ENCODE measurements around the gene FAM171A1.
A peak's percentile ranks its signal among the peaks of the same experiment; 100 is the strongest.

FAM171A1 gene

DNA sequence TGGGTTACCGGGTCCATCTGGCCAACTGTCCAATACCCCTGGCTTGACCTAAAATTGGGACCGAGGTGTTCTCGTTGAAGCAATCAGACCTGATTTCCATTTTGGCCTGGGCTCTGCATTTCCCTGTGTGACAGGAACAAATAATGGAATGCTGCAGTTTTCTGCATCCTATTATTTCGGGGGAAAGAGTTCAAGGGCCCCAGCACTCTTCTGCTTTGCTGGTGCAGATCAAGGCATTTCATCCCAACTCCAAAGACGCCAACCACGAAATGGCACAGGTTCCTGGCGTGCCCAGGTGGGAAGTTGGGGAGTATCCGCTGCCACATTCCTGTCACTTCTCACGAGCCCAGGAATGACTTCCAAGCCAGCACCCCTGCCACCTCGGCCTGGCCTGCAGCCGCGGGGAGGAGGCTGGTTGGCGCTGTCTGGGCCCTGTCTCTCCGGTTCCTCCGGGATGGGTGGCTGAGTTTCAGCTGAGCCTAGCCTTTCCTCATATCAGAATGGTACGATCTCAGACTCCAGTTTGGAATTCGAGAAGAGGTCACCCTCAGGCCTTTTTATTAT lies 56.5 kb downstream of the FAM171A1 start:
- H3K36me3 ChIP-seq = peaks cover 0 to 35% (median 0%) of the 10 kb centered on the region in 11 experiments; a peak in 9 of 22 replicates
- no peaks in the 10 kb centered on the region for H3K9me3 ChIP-seq (replicated peaks in 1 of 11)
- no peak overlapping the region for H3K9ac ChIP-seq
- peaks cover 4 to 14% (median 9%) of the 10 kb centered on the region in 10 experiments; a peak in 14 of 20 replicates for H3K4me1 ChIP-seq
- no peak for TF ChIP-seq Cebpa-rat (IDR thresholded peaks at IDR 0.05)
- H3K4me2 ChIP-seq = peak overlapping the region in 5 of 11 experiments; percentile 22 to 47 (median 32); a peak in 3 of 22 replicates
- H3K27me3 ChIP-seq = no peaks in the 10 kb centered on the region
- no peak overlapping the region for H3K4me3 ChIP-seq
- H4K20me1 ChIP-seq = peaks cover 0 to 23% (median 0%) of the 10 kb centered on the region in 11 experiments; a peak in 2 of 22 replicates
- no peak overlapping the region for H3K27ac ChIP-seq

DNA sequence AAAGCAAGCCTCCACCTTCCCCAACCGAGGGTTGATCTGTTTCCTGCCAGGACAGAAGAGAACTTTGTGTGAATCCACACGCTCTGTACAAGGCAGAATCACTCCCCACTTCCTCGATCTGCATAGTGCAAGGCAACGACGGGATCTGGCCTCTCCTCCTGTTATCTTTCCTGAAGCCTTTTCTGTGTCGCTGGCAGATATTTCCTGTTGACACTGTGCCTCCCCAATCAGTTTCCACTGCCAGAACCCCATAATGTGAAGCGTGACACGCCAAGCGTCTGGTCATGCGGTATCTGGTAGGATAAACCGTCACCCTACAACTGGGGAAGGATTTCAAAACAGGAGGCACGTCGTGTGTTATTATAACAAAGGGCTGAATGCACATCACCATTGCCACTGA lies 57.2 kb downstream of the FAM171A1 start:
- no peak overlapping the region for H3K9ac ChIP-seq
- peak overlapping the region in 10 of 11 experiments; percentile 16 to 47 (median 37); a peak in 15 of 22 replicates for H3K4me2 ChIP-seq
- no peak for TF ChIP-seq Cebpa-rat (IDR thresholded peaks at IDR 0.05)
- H3K9me3 ChIP-seq (replicated peaks in 1 of 11) = no peaks in the 10 kb centered on the region; a peak in 1 of 22 replicates
- H3K36me3 ChIP-seq = peaks cover 0 to 38% (median 0%) of the 10 kb centered on the region in 11 experiments; a peak in 9 of 22 replicates
- H3K4me1 ChIP-seq = peaks cover 4 to 14% (median 9%) of the 10 kb centered on the region in 10 experiments; a peak in 14 of 20 replicates
- no peaks in the 10 kb centered on the region for H3K27me3 ChIP-seq
- H4K20me1 ChIP-seq = peaks cover 0 to 20% (median 0%) of the 10 kb centered on the region in 11 experiments; a peak in 2 of 22 replicates
- no peak overlapping the region for H3K4me3 ChIP-seq
- H3K27ac ChIP-seq = no peak overlapping the region; a peak in 1 of 22 replicates

DNA sequence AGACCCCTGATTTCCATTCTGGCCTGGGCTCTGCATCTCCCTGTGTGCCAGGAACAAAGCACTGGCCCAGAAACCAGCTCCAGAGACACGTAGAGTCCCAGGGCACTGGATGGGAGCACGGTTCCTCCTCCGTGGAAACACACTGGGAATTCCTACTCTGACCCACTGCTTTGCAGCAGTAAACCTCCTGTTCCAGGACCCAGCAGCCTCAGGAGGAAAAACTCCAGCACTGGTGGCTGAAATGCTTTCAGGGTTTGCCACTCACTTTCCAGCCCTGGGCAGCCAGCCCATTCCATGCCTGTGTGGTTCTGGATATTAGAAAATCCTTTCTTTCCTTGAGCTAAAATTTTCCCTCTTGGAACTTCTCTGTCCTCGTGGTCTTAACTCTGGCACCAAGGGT lies 58.0 kb downstream of the FAM171A1 start:
- Histone ChIP-seq H3K4me2 (peak overlapping the region in 1 of 11 experiments; percentile 47; a peak in 1 of 22 replicates), H3K4me3 (no peak overlapping the region), H4K20me1 (peaks cover 0 to 16% (median 0%) of the 10 kb centered on the region in 11 experiments; a peak in 2 of 22 replicates), H3K27me3 (no peaks in the 10 kb centered on the region), H3K9me3 (replicated peaks in 1 of 11) (peaks cover 0 to under 1% (median 0%) of the 10 kb centered on the region in 11 experiments; a peak in 2 of 22 replicates), H3K27ac (no peak overlapping the region), H3K4me1 (peaks cover 4 to 14% (median 9%) of the 10 kb centered on the region in 10 experiments; a peak in 14 of 20 replicates), H3K9ac (no peak overlapping the region), H3K36me3 (peaks cover 0 to 30% (median 0%) of the 10 kb centered on the region in 11 experiments; a peak in 8 of 22 replicates)
- no peak for TF ChIP-seq Cebpa-rat (IDR thresholded peaks at IDR 0.05)

DNA sequence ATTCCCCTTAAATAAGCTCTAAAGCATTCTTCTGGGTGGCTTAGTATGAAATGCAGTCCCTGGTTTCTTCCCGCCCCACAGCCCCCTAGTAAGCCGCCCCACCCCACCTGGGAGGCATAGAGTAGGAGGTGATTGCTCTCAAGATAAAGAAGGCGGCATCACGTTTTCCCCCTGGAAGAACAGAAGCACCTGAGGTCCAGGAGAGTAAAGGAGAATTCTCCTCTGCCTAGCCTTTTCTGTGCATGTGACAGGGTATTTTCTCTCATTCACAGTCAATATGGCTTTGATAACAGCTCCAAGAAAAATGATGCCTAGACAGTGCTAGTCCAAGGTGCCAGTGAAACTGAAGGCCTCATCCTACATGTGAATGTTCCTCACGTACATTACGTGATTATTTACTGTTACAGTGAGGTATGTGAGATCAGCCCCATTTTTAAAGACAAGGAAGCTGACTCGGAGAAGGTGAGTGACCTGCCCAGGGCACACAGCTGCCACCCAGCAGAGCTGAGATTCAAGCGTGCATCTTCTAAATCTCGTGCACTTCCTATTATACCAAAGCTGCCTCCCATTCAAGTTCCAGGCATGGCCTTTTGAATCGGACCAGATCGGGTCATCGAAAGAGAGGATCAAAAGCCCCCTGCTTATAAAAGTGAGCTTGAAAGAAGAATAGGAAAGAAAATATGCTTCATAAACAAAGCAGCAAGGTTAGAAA lies 59.4 kb downstream of the FAM171A1 start:
- Histone ChIP-seq H3K4me1 (peaks cover 4 to 14% (median 11%) of the 10 kb centered on the region in 10 experiments; a peak in 14 of 20 replicates), H3K9ac (no peak overlapping the region), H3K9me3 (replicated peaks in 1 of 11) (peaks cover 0 to 13% (median 7%) of the 10 kb centered on the region in 11 experiments; a peak in 11 of 22 replicates), H3K27me3 (no peaks in the 10 kb centered on the region), H4K20me1 (peaks cover 0 to 11% (median 0%) of the 10 kb centered on the region in 11 experiments; a peak in 2 of 22 replicates), H3K4me3 (no peak overlapping the region), H3K36me3 (peaks cover 0 to 32% (median 0%) of the 10 kb centered on the region in 11 experiments; a peak in 7 of 22 replicates), H3K27ac (no peak overlapping the region), H3K4me2 (no peak overlapping the region)
- no peak for TF ChIP-seq Cebpa-rat (IDR thresholded peaks at IDR 0.05)

DNA sequence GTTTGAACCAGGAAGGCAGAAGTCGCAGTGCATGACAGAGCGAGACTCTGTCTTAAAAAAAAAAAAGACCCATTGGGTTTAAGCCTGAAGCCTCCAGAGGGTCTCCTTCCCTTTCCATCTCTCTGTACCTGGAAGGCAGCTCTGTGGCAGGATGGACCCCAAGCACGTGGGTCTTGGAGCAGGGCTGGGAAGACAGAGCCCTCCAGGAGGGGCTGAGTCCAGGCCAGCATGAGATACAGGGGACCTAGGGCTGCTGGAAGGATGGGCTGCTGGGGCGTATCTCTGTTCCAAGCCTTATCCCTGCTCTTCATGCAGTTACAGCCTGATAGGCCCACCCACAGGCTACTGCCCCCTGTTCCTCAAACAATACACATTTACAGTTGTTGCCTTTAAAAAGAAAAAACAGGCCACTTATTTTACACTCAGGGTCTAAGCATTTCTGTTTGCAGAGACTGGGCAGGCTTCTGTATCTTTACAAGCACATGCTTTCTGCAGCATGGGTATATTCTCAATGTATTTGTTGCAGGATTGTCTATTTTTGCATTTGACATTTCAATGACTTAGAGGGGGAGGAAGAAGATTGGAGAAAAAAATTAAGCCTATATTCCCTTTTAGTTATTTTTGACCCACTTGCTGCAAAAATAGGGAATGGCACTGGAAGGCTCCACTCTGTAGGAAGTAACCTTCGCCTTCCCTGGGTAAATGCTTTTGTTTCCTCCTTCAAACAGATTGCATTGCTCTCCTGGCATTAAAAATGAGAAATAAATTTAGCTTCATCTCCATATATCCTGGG lies 60.1 kb downstream of the FAM171A1 start:
- Histone ChIP-seq H3K9ac (no peak overlapping the region), H3K4me3 (no peak overlapping the region), H3K27ac (no peak overlapping the region), H3K9me3 (replicated peaks in 1 of 11) (peaks cover 0 to 18% (median 13%) of the 10 kb centered on the region in 11 experiments; a peak in 14 of 22 replicates), H3K4me1 (peaks cover 4 to 14% (median 11%) of the 10 kb centered on the region in 10 experiments; a peak in 14 of 20 replicates), H3K4me2 (no peak overlapping the region), H3K27me3 (no peaks in the 10 kb centered on the region), H3K36me3 (peaks cover 0 to 37% (median 0%) of the 10 kb centered on the region in 11 experiments; a peak in 7 of 22 replicates), H4K20me1 (peaks cover 0 to 10% (median 0%) of the 10 kb centered on the region in 11 experiments; a peak in 2 of 22 replicates)
- TF ChIP-seq Cebpa-rat (IDR thresholded peaks at IDR 0.05) = no peak

DNA sequence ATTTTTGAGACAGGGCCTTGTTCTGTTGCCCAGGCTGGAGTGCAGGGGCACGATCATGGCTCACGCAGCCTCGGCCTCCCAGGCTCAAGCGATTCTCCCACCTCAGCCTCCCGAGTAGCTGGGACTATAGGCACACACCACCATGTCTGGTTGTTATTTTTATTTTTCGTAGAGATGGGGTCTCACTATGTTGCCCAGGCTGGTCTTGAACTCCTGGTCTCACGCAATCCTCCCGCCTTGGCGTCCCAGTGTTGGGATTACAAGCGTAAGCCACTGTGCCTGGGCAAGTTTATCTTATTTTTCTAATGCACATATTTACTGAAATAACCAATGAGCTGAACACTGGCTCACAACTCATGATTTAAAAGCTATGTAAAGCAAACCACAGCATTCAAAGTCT lies 61.9 kb downstream of the FAM171A1 start:
- H3K4me1 ChIP-seq = peaks cover 4 to 14% (median 9%) of the 10 kb centered on the region in 10 experiments; a peak in 14 of 20 replicates
- no peaks in the 10 kb centered on the region for H3K27me3 ChIP-seq
- peaks cover 0 to 10% (median 0%) of the 10 kb centered on the region in 11 experiments; a peak in 2 of 22 replicates for H4K20me1 ChIP-seq
- no peak overlapping the region for H3K27ac ChIP-seq
- TF ChIP-seq Cebpa-rat (IDR thresholded peaks at IDR 0.05) = no peak
- peaks cover 0 to 31% (median 0%) of the 10 kb centered on the region in 11 experiments; a peak in 9 of 22 replicates for H3K36me3 ChIP-seq
- H3K9me3 ChIP-seq (replicated peaks in 1 of 11) = peaks cover 0 to 24% (median 20%) of the 10 kb centered on the region in 11 experiments; a peak in 14 of 22 replicates
- H3K4me2 ChIP-seq = no peak overlapping the region
- no peak overlapping the region for H3K4me3 ChIP-seq
- H3K9ac ChIP-seq = no peak overlapping the region

DNA sequence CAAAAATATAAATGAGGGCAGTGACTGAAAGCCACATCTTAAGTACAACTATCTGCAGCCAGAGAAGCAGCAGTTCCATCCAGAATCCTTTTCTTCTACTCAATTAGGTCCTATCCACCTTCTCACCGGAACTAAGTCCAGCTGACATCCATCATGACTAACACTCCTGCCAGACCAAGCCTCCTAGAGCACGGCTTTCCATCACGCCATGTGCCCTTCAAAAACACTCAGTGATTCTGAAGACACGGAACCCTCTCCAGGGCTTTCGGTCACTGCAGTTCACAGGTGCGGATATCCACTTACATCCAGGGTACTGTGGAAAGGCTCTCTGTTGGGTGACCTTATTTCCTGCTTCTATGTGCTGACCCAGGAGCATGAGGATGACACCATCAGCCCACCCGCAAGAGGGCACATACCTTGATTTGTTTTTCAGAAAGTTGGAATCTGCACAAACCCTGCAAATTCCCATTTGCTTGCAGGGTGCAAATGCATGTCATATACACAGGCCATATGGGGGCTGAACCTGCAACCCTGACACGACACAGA lies 64.3 kb downstream of the FAM171A1 start:
- no peak overlapping the region for H3K4me2 ChIP-seq
- H3K4me3 ChIP-seq = no peak overlapping the region
- H3K9ac ChIP-seq = no peak overlapping the region
- H3K36me3 ChIP-seq = peaks cover 0 to 31% (median 0%) of the 10 kb centered on the region in 11 experiments; a peak in 7 of 22 replicates
- H3K27ac ChIP-seq = no peak overlapping the region
- H3K4me1 ChIP-seq = peaks cover 0 to 5% (median 0%) of the 10 kb centered on the region in 10 experiments; a peak in 4 of 20 replicates
- no peak for TF ChIP-seq Cebpa-rat (IDR thresholded peaks at IDR 0.05)
- no peaks in the 10 kb centered on the region for H3K27me3 ChIP-seq
- H3K9me3 ChIP-seq (replicated peaks in 1 of 11) = peaks cover 0 to 27% (median 21%) of the 10 kb centered on the region in 11 experiments; a peak in 14 of 22 replicates
- peaks cover 0 to 15% (median 0%) of the 10 kb centered on the region in 11 experiments; a peak in 1 of 22 replicates for H4K20me1 ChIP-seq

DNA sequence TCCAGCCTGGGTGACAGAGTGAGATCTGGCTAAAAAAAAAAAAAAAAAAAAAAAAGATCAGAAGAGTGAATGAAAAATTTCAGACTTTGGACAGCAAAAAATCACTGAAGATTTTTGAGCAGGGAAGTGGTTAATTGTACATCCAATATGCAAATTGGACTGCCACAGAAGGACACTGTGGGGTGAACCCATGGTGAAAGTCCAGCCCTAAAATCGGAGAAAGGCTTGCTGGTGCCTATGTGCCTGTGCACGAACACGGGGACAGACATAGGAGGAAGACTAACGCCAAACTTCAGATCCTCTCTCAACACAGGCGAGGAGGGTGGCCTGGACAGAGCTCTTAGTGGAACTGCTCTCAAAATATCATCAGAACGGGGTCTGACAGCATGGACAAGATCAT lies 65.5 kb downstream of the FAM171A1 start:
- no peak for TF ChIP-seq Cebpa-rat (IDR thresholded peaks at IDR 0.05)
- H4K20me1 ChIP-seq = peaks cover 0 to 15% (median 0%) of the 10 kb centered on the region in 11 experiments; a peak in 3 of 22 replicates

More for the DNA sequence above, 65.5 kb downstream of the FAM171A1 start:
- no peak overlapping the region for H3K4me3 ChIP-seq
- H3K4me2 ChIP-seq = no peak overlapping the region
- H3K9ac ChIP-seq = no peak overlapping the region
- peaks cover 0 to 4% (median 0%) of the 10 kb centered on the region in 10 experiments; a peak in 4 of 20 replicates for H3K4me1 ChIP-seq
- H3K27me3 ChIP-seq = no peaks in the 10 kb centered on the region
- peaks cover 0 to 31% (median 0%) of the 10 kb centered on the region in 11 experiments; a peak in 6 of 22 replicates for H3K36me3 ChIP-seq
- H3K9me3 ChIP-seq (replicated peaks in 1 of 11) = peaks cover 0 to 27% (median 21%) of the 10 kb centered on the region in 11 experiments; a peak in 14 of 22 replicates
- H3K27ac ChIP-seq = no peak overlapping the region

Data from BLaER1 treated with 17β-estradiol and CSF1 and Interleukin-3, amounts not matched to agents 10 nM and 100 nM (cell line).